Duodenal mucosa (tissue), 2 donors: ENCODE data around the gene FNBP1.
"Not testable (repeated sequence)": the region's sequence is repeated elsewhere in the genome, so short reads cannot be mapped to it uniquely, and the experiment has no call there.

Experiments
- H3K27ac ChIP-seq: one replicate; pipeline ENCODE4 v1.7.0; 2013; ENCODE audit warnings: low read depth, low read length
- H3K27me3 ChIP-seq, 2 donors: one replicate each; pipeline ENCODE4 v1.7.0; 2013; ENCODE audit warnings: low read length in 2 of 2, control low read depth in 1 of 2; ENCODE audit not compliant: insufficient read depth in 2 of 2, control insufficient read depth in 1 of 2
- H3K36me3 ChIP-seq, 2 donors: one replicate each; pipeline ENCODE4 v1.7.0; 2013; ENCODE audit warnings: low read length in 2 of 2, control low read depth in 1 of 2; ENCODE audit not compliant: insufficient read depth in 2 of 2, control insufficient read depth in 1 of 2
- H3K4me1 ChIP-seq, 2 donors: one replicate each; pipeline ENCODE4 v1.7.0; 2013; ENCODE audit warnings: low read length in 2 of 2, control low read depth in 1 of 2; ENCODE audit not compliant: insufficient read depth in 2 of 2, control insufficient read depth in 1 of 2
- H3K4me3 ChIP-seq, 2 donors: one replicate each; pipeline ENCODE4 v1.7.0; 2013; ENCODE audit warnings: low read length in 2 of 2, low read depth in 1 of 2
- H3K9ac ChIP-seq, 2 donors: one replicate each; pipeline ENCODE4 v1.7.0; 2013; ENCODE audit warnings: low read length in 2 of 2, low read depth in 1 of 2
- H3K9me3 ChIP-seq, 2 donors: one replicate each; pipeline ENCODE4 v1.7.0; 2013; ENCODE audit warnings: low read length in 2 of 2, control low read depth in 1 of 2; ENCODE audit not compliant: control insufficient read depth in 1 of 2

FNBP1 gene

DNA sequence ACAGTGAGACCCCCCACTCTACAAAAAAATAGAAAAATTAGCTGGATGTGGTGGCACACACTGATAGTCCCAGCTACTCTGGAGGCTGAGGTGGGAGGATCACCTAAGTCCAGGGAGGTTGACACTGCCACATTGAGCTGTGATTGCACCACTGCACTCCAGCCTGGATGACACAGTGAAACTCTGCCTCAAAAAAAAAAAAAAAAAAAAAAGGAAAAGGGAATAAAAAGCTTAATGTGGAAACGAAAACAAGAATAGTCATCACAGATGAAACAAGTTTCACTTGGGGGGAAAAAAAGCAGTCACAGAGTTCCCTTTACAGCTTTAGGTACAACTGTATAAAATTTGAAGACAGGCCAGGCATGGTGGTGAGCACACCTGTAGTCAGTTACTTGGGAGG is 84.2 kb downstream of the FNBP1 start:
- Histone ChIP-seq H3K27ac (no peak overlapping the region), H3K4me1 (peaks cover 8% of the 10 kb centered on the region in 2 donors), H3K36me3 (peaks cover 3% of the 10 kb centered on the region in 2 donors), H3K9me3 (no peaks in the 10 kb centered on the region), H3K27me3 (peaks cover 14 to 15% of the 10 kb centered on the region in 2 donors), H3K9ac (no peak overlapping the region), H3K4me3 (no peak overlapping the region)

DNA sequence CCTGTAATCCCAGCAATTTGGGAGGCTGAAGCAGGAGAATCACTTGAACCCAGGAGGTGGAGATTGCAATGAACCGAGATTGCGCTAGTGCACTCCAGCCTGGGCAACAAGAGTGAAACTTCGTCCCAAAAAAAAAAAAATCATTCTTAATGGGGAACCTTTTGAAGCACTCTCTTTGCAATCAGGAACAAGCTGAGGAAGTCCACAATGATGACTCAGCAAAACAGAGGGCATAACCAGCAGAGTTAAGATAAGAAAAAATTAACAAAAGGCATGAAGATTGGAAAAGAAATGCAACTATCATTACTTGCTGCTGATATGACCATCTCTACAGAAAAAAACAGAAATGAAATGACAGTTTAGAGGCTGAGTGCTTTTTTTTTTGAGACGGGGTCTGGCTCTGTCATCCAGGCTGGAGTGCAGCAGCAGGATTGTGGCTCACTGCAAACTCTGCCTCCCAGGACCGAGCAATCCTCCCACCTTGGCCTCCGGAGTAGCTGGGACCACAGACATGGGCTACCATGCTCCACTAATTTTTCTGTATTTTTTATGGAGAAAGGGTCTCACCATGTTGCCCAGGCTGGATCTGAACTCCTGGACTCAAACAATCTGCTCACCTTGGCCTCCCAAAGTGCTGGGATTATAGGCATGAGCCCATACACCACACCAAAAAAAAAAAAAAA is 88.0 kb downstream of the FNBP1 start:
- Histone ChIP-seq H3K27me3 (no peaks in the 10 kb centered on the region), H3K9ac (no peak overlapping the region), H3K36me3 (peaks cover 0 to 3% of the 10 kb centered on the region in 2 donors), H3K27ac (no peak overlapping the region), H3K4me3 (no peak overlapping the region), H3K9me3 (no peaks in the 10 kb centered on the region), H3K4me1 (peaks cover 0 to 3% of the 10 kb centered on the region in 2 donors)

DNA sequence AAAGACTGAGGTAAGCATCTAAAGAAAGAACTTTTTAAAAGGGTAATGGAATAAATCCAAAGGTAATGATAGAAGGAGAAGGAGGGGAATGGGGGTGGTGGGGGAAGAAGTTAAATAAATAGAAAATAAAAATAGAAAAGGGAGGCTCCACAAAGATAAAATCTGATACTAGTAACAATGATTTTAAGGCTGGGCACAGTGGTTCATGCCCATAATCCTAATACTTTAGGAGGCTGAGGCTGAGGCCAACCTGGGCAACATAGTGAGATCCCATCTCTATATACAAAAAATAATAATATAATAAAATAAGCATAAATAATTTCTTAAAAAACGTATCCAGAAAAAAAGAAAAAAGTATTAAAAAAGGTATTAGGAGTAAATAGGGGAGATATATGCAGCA is 89.3 kb downstream of the FNBP1 start:
- no peak overlapping the region for H3K9ac ChIP-seq
- no peak overlapping the region for H3K4me3 ChIP-seq
- H3K27me3 ChIP-seq = no peaks in the 10 kb centered on the region
- no peak overlapping the region for H3K27ac ChIP-seq
- peaks cover 0 to 3% of the 10 kb centered on the region in 2 donors for H3K36me3 ChIP-seq
- H3K9me3 ChIP-seq = no peaks in the 10 kb centered on the region
- H3K4me1 ChIP-seq = peaks cover 0 to 7% of the 10 kb centered on the region in 2 donors

DNA sequence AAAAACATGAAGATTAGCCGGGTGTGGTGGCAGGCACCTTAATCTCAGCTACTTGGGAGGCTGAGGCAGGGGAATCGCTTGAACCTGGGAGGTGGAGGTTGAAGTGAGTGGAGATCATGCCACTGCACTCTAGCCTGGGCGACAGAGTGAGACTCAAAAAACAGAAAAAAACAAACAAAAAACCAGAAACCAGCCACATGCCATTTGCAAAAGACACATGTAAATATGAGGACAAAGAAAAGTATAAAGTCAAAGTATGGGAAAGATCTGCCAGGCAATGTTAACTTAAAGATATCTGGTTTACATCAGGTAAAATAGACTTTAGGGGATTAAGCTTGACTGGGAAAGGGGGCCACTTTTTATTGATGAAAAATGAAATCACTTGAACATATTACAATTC is 90.7 kb downstream of the FNBP1 start:
- Histone ChIP-seq H3K36me3 (peaks cover 0 to 3% of the 10 kb centered on the region in 2 donors), H3K9ac (no peak overlapping the region), H3K4me1 (peaks cover 0 to 7% of the 10 kb centered on the region in 2 donors), H3K4me3 (no peak overlapping the region), H3K9me3 (no peaks in the 10 kb centered on the region), H3K27me3 (no peaks in the 10 kb centered on the region), H3K27ac (no peak overlapping the region)

DNA sequence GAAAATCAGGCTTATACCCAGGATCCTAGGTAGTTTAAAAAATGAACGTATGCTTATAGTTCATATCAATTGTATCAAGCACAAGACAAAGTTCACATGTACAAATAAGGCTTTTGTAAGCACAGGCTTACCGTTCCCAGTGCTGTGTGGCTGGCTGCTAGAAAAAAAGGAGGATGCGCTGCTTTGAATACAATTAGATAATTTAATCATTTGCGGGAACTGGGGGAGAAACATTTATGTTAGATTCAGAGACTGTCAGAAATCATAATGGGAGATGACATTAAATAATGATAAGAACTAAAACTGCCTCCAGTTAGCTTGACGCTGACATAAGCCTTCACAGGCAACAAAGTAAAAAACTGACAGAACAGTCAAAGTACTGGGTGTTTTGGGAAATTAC is 93.2 kb downstream of the FNBP1 start:
- H3K27ac ChIP-seq = no peak overlapping the region
- no peaks in the 10 kb centered on the region for H3K36me3 ChIP-seq
- H3K9ac ChIP-seq = no peak overlapping the region
- no peak overlapping the region for H3K4me3 ChIP-seq
- H3K9me3 ChIP-seq = no peaks in the 10 kb centered on the region
- H3K27me3 ChIP-seq = no peaks in the 10 kb centered on the region
- peaks cover under 1 to 7% of the 10 kb centered on the region in 2 donors for H3K4me1 ChIP-seq

DNA sequence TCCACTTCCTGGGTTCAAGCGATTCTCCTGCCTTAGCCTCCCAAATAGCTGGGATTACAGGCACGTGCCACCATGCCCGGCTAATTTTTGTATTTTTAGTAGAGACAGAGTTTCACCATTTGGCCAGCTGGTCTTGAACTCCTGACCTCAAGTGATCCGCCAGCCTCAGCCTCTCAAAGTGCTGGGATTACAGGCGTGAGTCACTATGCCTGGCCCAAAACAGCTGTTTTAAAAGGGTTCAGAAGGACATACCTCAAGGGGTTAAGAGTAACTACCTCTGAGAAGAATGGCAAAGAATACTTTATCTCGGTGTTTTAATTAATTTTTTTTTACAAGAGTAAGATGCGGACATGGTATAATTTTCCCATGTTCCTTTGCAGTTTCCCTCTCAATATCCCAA is 94.4 kb downstream of the FNBP1 start:
- not testable (repeated sequence) for H3K27me3 ChIP-seq, H3K4me1 ChIP-seq, H3K36me3 ChIP-seq, H3K9ac ChIP-seq, H3K4me3 ChIP-seq, H3K27ac ChIP-seq, H3K9me3 ChIP-seq

DNA sequence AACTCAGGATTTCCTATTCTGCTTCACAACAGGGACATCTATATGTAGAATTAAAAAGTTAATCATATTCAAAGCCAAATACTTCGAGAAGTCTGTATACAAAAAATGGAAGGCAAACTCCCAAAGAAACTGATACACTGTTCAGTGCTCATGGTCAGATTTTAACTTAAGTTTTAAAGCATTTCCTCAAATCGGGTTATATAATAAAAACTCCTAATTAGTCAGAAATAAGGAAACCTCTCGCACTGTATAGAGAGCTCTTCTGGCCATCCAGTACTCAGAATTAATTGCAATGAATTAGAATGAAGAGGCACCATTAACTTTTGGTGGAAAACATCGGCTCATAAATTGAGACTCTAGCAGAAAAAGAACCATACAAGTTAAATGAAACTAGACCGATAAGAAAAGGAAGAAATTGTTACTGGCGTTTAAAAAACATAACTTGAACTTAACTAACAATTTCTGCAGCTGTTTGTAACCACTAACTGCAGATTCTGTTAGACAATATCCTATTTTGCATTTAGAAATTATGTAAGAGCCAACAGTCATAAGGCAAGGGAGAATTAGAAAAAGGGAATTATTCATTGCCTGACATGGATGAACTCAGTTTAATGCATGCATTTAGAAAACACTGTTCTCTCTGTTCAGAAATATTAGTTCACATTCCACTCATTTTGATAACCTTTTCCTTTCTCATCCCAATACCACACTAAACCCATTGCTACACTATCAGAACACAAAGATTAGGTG is 96.6 kb downstream of the FNBP1 start:
- H3K4me1 ChIP-seq = peaks cover 7% of the 10 kb centered on the region in 2 donors

DNA sequence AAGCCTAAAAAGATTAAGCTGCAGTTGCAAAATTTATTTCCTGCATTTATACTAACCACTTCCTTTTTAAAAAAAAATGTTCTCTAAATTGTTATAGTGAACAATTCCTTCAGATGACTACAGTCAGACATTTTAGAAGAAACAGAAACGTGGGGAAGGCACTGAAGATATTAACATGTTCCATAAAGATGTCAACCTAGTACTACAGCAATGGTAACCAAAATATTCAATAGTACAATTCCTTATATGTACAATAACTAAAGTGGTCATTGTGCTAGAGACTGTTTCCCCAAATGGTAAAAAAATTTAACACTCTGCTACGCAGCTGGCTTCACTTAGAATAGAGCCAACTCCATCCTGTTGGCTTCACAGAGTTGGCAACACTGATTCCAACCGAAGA is 97.7 kb downstream of the FNBP1 start:
- H3K36me3 ChIP-seq = no peaks in the 10 kb centered on the region
- H3K9me3 ChIP-seq = peaks cover 0 to 12% of the 10 kb centered on the region in 2 donors
- H3K27me3 ChIP-seq = no peaks in the 10 kb centered on the region
- H3K9ac ChIP-seq = peak overlapping the region in 1 of 2 donors; percentile 39
- H3K4me1 ChIP-seq = peaks cover 7% of the 10 kb centered on the region in 2 donors
- H3K27ac ChIP-seq = peak overlapping the region; percentile 20
- H3K4me3 ChIP-seq = no peak overlapping the region

More for the DNA sequence above, 96.6 kb downstream of the FNBP1 start:
- Histone ChIP-seq H3K36me3 (no peaks in the 10 kb centered on the region), H3K27ac (no peak overlapping the region), H3K9me3 (peaks cover 0 to 11% of the 10 kb centered on the region in 2 donors), H3K9ac (no peak overlapping the region), H3K27me3 (no peaks in the 10 kb centered on the region), H3K4me3 (no peak overlapping the region)

DNA sequence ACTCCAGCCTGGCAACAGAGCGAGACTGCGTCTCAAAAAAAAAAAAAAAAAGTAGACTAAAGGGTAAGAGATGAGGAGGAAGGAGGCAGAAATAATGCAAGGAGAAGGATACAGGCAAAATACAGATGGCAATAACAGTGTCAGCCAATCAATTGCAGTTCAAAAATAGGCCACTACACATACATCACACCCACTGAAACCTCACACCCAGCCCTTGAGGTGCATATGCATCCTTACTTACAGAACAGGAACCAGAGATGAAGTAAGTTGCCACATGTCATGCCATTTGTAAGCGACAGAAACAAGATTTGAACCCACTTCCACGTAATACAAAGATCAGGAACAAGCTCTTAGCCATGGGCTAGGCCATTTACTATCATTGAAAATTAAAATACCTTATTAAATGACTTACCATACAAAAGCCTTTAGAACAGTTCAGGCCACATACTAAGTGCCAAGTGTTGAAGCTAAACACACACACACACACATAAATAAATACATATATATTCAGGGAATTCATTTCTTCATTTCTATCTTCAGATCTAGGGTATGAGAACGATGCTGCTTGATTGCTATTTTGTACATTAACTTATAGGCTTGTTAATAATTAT is 98.4 kb downstream of the FNBP1 start:
- Histone ChIP-seq H3K36me3 (no peaks in the 10 kb centered on the region), H3K4me3 (no peak overlapping the region), H3K4me1 (peaks cover 0 to 7% of the 10 kb centered on the region in 2 donors), H3K9ac (no peak overlapping the region), H3K9me3 (peaks cover 0 to 12% of the 10 kb centered on the region in 2 donors), H3K27me3 (no peaks in the 10 kb centered on the region), H3K27ac (no peak overlapping the region)

DNA sequence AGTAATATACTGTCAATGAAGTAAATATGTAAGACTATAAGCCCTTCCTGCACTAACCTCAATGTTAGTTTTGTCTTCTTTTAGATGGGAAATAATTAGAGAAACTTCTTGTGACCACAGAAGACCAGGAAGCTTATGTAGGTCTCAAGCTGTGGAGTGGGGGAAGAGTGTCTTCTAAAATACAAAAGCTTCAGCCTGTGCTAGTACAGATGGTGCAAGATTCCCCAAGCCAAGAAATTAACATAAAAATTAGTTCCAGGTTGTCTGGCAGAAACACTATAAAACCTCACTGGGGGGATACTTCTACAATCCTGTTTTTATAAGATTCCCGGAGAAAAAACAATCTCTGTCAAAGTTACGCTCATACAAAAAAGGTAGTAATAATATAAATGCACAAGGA is 103.6 kb downstream of the FNBP1 start:
- H3K9me3 ChIP-seq = peaks cover 0 to 12% of the 10 kb centered on the region in 2 donors
- no peak overlapping the region for H3K9ac ChIP-seq
- peaks cover 3 to 4% of the 10 kb centered on the region in 2 donors for H3K4me1 ChIP-seq
- H3K27me3 ChIP-seq = no peaks in the 10 kb centered on the region
- no peaks in the 10 kb centered on the region for H3K36me3 ChIP-seq
- H3K27ac ChIP-seq = no peak overlapping the region
- H3K4me3 ChIP-seq = no peak overlapping the region
